Activated CD4-positive, alpha-beta T cell treated with anti-CD3 and anti-CD28 coated beads, Interleukin-2, amount 50 U/mL, for 48 hours (primary cell): ENCODE measurements around the gene CYP1A2.

Source experiments
- DNase-seq, 2 experiments: peaks; one replicate each; pipeline ENCODE4 v3.0.0-alpha.2; 2020

CYP1A2 gene

GRCh38 chr15:74777769-74778598 lies 29.3 kb downstream of the CYP1A2 start:
- DNase-seq = peak in 1 of 2 experiments; percentile 31

DNA sequence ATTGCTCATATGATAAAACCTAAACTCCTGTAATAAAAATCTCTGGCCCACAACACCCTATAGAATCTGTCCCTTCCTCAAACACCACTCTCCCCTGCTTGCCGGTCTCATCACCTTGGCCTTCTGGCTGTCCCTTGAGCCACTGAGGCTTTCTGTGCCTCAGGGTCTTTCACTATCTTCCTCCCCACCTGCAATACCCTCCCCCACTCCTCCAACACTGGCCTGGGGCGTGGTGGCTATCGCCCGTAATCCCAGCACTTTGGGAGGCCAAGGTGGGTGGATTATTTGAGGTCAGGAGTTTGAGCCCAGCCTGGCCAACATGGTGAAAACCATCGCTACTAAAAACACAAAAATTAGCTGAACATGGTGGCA lies 29.9 kb downstream of the CYP1A2 start:
- peak in 1 of 2 experiments; percentile 8 for DNase-seq

- DNase-seq = peak in 1 of 2 experiments; percentile 13
These were observed 30.6 kb downstream of the CYP1A2 start for GRCh38 chr15:74779162-74779648.

DNA sequence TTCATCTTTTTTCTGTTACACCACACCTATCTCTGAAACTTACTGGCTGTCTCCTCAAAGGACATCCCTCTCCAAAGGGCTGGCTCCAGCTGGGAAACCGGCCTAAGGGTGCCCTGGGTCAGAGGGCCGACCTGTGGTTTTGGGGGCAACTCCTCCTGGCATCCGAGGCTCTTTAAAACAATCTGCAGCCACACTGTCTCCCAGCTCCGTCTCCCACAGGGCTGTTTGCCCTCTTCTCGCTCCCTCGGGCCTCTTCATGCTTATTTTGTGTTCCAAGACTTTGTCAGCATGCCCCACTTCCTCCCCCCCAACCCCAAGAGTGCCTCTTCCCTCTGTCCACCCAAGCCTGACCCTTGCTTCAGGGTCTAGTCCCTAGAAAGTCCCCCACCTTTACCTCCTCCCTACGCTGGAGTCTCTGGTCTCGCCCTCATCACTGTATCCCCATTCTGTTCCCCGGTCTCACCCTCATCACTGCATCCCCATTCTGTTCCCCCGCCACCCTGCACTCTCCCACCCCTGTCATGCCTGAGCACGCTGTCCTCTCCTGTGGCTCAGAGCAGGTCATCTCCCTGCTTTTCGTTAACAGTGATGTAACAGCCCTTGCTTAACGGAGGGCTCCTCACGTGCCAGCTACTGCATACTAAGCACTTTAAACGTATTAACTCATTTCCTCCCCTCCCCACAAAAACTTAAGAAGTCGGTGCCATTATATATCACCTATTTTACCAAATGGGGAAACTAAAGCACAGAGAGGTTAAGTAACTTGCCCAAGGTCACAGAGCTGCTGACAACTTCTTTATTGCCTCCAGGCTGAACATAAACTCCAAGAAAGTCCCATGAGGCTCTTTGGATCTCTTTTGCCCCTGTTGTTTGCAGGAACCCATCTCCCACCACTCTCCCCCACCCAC lies 32.1 kb downstream of the CYP1A2 start:
- DNase-seq = peak; percentile 48 to 57

GRCh38 chr15:74781431-74782258 lies 33.0 kb downstream of the CYP1A2 start, which contains the start of gene CSK:
TSS of gene CSK (plus strand) at chr15:74782080. CDS start at chr15:74798298, 16,218 bp downstream.
- DNase-seq = peak; percentile 72 to 76

DNA sequence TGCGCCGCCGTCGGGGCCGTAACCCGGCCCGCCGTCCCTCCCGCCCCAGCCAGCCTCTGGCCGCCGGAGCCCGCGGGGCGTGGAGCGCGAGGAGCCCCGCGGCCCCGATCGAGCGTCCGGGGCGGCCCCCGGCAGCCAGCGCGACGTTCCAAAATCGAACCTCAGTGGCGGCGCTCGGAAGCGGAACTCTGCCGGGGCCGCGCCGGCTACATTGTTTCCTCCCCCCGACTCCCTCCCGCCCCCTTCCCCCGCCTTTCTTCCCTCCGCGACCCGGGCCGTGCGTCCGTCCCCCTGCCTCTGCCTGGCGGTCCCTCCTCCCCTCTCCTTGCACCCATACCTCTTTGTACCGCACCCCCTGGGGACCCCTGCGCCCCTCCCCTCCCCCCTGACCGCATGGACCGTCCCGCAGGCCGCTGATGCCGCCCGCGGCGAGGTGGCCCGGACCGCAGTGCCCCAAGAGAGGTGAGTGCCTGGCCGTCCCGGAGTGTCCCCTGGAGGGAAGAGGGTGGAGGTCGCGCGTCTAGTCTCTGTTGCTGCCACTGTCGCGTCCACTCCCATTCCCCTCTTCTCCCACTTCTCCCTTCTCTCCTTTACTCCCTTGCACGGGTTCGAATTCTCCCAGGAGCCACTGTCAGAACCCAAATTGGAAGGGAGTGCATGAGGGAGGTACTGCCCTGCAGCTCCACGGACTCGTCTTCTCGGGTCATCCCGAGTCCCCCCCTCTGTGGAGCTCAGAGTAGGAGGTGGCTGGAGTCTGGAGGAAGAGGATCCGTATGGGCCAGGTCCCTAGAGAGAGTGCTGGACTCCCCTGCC lies 33.8 kb downstream of the CYP1A2 start:
- DNase-seq = peak; percentile 42 to 56

- DNase-seq = peak; percentile 53 to 66
These were observed 34.6 kb downstream of the CYP1A2 start for GRCh38 chr15:74783072-74783807.

DNA sequence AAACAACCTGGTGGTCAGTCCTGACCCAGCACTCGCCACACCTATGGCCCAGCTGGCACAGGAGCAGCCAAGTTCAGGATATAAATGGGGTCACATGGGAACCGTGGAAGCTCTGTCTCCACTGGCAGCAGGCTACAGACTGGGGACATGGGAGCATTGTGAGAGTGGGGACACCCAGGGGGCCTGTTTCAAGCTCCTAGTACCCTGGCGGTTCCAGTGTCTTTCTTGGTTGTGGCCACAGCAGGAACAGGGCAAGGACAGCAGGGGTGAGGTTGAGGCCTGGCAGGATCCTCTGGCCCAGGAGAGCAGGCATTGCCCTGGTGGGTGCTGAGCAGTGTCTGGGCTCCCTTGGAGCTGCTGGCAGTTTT lies 35.1 kb downstream of the CYP1A2 start:
- DNase-seq = peak; percentile 25 to 37

DNA sequence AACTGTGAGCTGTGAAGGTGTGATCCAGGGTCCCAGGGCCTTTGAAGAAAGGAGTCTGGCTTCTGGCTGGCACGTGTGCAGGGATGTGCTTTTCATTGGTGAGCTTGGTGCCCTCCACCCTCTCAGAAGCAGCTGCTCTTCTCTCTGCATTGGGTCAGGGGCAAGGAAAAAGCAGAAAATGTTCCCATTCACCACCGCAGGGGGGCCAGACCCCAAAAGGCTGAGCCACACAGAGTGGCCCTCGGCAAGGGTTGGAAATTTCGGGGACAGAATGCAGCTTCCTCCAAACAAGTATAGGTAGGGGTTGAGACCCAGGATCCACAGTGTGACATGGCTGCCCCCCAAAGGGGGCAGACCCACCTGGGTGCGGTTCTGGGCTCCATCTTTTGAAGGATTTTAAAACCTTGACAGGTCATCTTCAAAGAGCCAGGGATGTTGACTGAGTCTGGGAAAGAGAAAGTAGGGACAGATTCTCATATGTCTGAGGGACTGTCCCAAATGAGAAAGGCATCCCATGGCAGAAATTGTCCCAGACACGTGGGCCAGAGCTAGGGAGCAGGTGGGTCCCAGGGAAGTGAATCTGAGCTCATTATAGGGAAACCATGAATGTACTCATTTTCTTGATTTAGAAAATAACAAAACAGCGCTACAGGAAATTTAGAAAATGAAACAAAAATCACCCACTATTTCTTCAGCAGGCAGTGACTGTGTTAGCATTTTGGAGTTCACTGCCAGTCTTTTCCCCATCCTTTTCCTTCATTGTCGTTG lies 36.0 kb downstream of the CYP1A2 start:
- DNase-seq = peak; percentile 30 to 47

DNA sequence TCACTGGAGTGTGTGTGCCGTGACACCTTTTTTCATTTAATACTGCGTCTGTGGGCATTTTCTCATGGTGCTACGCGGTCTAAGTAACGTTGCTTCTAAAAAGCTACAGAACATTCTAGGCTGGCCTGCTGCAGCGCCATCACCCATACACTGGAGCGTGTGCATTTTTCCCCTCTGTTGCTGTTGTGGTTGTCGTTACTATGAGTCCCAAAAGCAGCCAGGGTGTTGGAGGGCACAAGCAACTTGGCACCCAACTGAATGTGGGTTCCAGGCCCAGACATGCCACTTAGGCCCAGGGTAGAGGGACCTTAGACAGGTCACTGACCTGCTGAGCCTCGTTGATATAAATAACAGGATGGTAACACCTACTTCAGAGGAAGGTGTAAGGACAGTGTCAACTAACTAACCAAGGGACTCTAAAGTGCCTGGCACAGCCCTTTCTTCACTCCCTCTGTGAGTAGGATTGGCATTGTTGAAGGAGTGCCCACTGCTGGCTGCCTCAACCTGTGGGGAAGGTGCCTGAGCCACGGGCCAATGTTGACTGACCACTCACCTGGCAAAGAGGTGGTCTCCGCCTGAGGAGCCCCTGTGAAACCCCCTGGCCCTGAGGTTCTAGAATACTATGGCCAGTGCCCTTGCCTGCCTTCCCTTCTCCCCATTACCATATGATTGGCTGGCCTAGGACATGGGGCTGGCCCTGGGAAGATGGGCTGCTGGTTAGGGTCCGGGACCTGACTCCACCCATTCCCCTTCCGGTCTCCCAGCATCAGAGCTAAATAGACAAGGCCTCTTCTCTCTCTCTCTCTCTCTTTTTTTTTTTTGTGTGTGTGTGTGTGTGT lies 36.8 kb downstream of the CYP1A2 start:
- peak; percentile 9 to 68 for DNase-seq

DNA sequence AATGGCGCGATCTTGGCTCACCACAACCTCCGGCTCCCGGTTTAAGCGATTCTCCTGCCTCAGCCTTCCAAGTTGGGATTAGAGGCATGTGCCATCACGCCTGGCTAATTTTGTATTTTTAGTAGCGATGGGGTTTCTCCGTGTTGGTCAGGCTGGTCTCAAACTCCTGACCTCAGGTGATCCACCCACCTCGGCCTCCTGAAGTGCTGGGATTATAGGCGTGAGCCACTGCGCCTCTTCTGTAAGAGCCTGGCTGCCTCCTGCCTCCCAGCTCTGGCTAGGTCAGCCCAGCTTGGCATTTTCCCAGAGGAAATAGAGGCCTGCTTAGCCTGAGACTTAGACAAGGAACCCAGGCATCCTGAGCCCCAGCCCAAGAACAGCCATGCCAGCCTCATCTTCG lies 37.4 kb downstream of the CYP1A2 start:
- DNase-seq = peak in 1 of 2 experiments; percentile 10

GRCh38 chr15:74786551-74787165 lies 38.0 kb downstream of the CYP1A2 start:
- DNase-seq = peak in 1 of 2 experiments; percentile 44

- peak; percentile 93 to 95 for DNase-seq
These were observed 38.8 kb downstream of the CYP1A2 start for GRCh38 chr15:74787251-74788041.

- DNase-seq = no peak
These were observed 39.5 kb downstream of the CYP1A2 start for GRCh38 chr15:74788042-74788682.

GRCh38 chr15:74788683-74789151 lies 40.1 kb downstream of the CYP1A2 start:
- peak in 1 of 2 experiments; percentile 67 for DNase-seq

GRCh38 chr15:74789171-74789631 lies 40.6 kb downstream of the CYP1A2 start:
- DNase-seq = peak in 1 of 2 experiments; percentile 28

DNA sequence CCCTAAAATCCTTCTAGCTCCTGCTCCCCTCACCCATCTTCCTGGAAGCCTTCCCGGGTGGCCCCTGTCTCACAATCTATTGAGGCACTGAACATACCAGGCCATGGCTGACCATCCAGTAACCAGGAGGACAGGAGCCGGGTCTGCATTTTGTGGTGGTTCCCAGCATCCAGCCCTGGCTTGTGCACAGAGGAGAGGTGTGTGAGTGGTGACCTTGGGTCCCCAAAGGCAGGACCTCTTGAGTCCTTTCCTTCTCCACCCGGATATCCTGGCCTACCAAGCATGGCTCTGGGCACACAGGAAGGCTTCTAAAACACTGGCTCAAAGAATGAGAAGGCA lies 41.1 kb downstream of the CYP1A2 start:
- DNase-seq = peak in 1 of 2 experiments; percentile 27
